GM12878 (cell line): ENCODE measurements around the gene ZNF687. TPM values are rescaled to one million over a fixed set of nuclear protein-coding genes. Genes with fewer than 3 reads are reported as not detected.
A peak's percentile ranks its signal among the peaks of the same experiment; 100 is the strongest.

ENCODE experiments used
- BHLHE40 ChIP-seq, 2 experiments: fragments of 450-650 bp in 1 of 2; IDR thresholded peaks; 2 replicates each; pipeline ENCODE4 v1.6.1; 2011 to 2017; ENCODE audit warnings: low read depth in 2 of 2, borderline replicate concordance in 1 of 2, improper control_type of control experiment in 1 of 2, low read length in 1 of 2, mild to moderate bottlenecking in 1 of 2
- CBFB ChIP-seq: IDR thresholded peaks from 2 replicates; pipeline ENCODE4 v1.6.1; 2016; ENCODE audit warnings: antibody characterized with exemption, low read depth
- CREM ChIP-seq: IDR thresholded peaks from 2 replicates; pipeline ENCODE4 v1.6.1; 2014; ENCODE audit warnings: antibody characterized with exemption, low read depth
- EED ChIP-seq: sonication (generic); IDR thresholded peaks from 2 replicates; pipeline ENCODE4 v1.6.1; 2016; ENCODE audit warnings: antibody characterized with exemption, low read depth
- FOXK2 ChIP-seq: fragments of 450-650 bp; IDR thresholded peaks from 2 replicates; pipeline ENCODE4 v1.6.1; 2017; ENCODE audit warnings: mild to moderate bottlenecking, moderate library complexity
- HDAC2 ChIP-seq: fragments of 200-600 bp; sonication (generic); IDR thresholded peaks from 2 replicates; pipeline ENCODE4 v1.6.1; 2017
- IKZF2 ChIP-seq, 2 experiments: fragments of 450-650 bp; IDR thresholded peaks; 2 replicates each; pipeline ENCODE4 v1.6.1; 2017; ENCODE audit warnings: mild to moderate bottlenecking in 2 of 2, moderate library complexity in 2 of 2
- MAX ChIP-seq: IDR thresholded peaks from 2 replicates; pipeline ENCODE4 v1.6.1; 2012; ENCODE audit warnings: low read depth, low read length, improper control_type of control experiment
- NR2F1 ChIP-seq: fragments of 450-650 bp; conservative IDR thresholded peaks from 2 replicates; pipeline ENCODE4 v1.6.1; 2017; ENCODE audit warnings: mild to moderate bottlenecking
- PAX8 ChIP-seq: fragments of 450-650 bp; IDR thresholded peaks from 2 replicates; pipeline ENCODE4 v1.6.1; 2017; ENCODE audit warnings: mild to moderate bottlenecking, moderate library complexity
- POLR2AphosphoS5 ChIP-seq: IDR thresholded peaks from 2 replicates; pipeline ENCODE4 v1.6.1; 2011; ENCODE audit warnings: mild to moderate bottlenecking, low read length, inconsistent platforms
- RAD51 ChIP-seq: fragments of 450-650 bp; IDR thresholded peaks from 2 replicates; pipeline ENCODE4 v1.6.1; 2016; ENCODE audit warnings: moderate library complexity, mild to moderate bottlenecking, inconsistent platforms
- RBBP5 ChIP-seq: fragments of 200-600 bp; sonication (generic); conservative IDR thresholded peaks from 2 replicates; pipeline ENCODE4 v1.6.1; 2016
- SMAD1 ChIP-seq: fragments of 450-650 bp; IDR thresholded peaks from 2 replicates; pipeline ENCODE4 v1.6.1; 2018; ENCODE audit warnings: mild to moderate bottlenecking, low read depth; ENCODE audit not compliant: partially characterized antibody
- SMC3 ChIP-seq: IDR thresholded peaks from 2 replicates; pipeline ENCODE4 v1.6.1; 2011; ENCODE audit warnings: low read length, improper control_type of control experiment, borderline replicate concordance
- SRF ChIP-seq, 2 experiments: IDR thresholded peaks; 2 replicates each; pipeline ENCODE4 v1.6.1; 2011; ENCODE audit warnings: low read depth in 2 of 2, low read length in 2 of 2, mild to moderate bottlenecking in 1 of 2, moderate library complexity in 1 of 2
- SUZ12 ChIP-seq: fragments of 200-600 bp; sonication (generic); IDR thresholded peaks from one replicate; pipeline ENCODE4 v1.6.1; 2018; ENCODE audit warnings: antibody characterized with exemption, mild to moderate bottlenecking; ENCODE audit not compliant: unreplicated experiment
- YBX1 ChIP-seq: fragments of 450-650 bp; IDR thresholded peaks from 2 replicates; pipeline ENCODE4 v1.6.1; 2016; ENCODE audit warnings: antibody characterized with exemption
- ZBED1 ChIP-seq: IDR thresholded peaks from 2 replicates; pipeline ENCODE4 v1.6.1; 2016; ENCODE audit warnings: borderline replicate concordance
- ZNF207 ChIP-seq: fragments of 450-650 bp; IDR thresholded peaks from 2 replicates; pipeline ENCODE4 v1.6.1; 2014; ENCODE audit warnings: antibody characterized with exemption, mild to moderate bottlenecking, borderline replicate concordance
- polyA plus RNA-seq, 11 experiments: library from polyadenylated mRNA; depleted of rRNA in 4 of 11; unstranded in 6 of 11; stranded (reverse) in 5 of 11; fragments of >200 nt; fragmentation: Nextera tagmentation in 4 of 11; fragmentation: Illumina TruSeq in 1 of 11; extraction: Ambion mirVana in 4 of 11; extraction: Trizol in 1 of 11; gene quantifications; 1 replicate in 1 of 11; 2 replicates in 10 of 11; pipeline versions ENCODE4 v1.2.1 to v1.2.3, GENCODE V29; 2011 to 2016; ENCODE audit warnings: inconsistent platforms in 2 of 11, missing spikeins in 2 of 11, low read depth in 1 of 11
- total RNA-seq, 4 experiments: library from RNA; depleted of rRNA in 3 of 4; stranded (reverse); fragments of >200 nt in 3 of 4; fragmentation: Illumina TruSeq in 1 of 4; extraction: Trizol in 1 of 4; gene quantifications; 2 replicates each; pipeline versions ENCODE4 v1.2.1 to v1.2.3, GENCODE V29; 2013 to 2021
- TF ChIP-seq, protein P1 (sequence below): IDR thresholded peaks from 2 replicates; pipeline ENCODE4 v1.6.1; 2011; ENCODE audit warnings: low read depth, mild to moderate bottlenecking, low read length, moderate library complexity, borderline replicate concordance; ENCODE audit errors: extremely low read depth
- TF ChIP-seq, protein P2 (sequence below): fragments of 450-650 bp; IDR thresholded peaks from 2 replicates; pipeline ENCODE4 v1.6.1; 2017; ENCODE audit warnings: low read depth, mild to moderate bottlenecking, moderate library complexity
- TF ChIP-seq, protein P3 (sequence below): IDR thresholded peaks from 2 replicates; pipeline ENCODE4 v1.6.1; 2011; ENCODE audit warnings: low read depth, low read length, improper control_type of control experiment, borderline replicate concordance
- TF ChIP-seq, protein P4 (sequence below): IDR thresholded peaks from 2 replicates; pipeline ENCODE4 v1.6.1; 2012; ENCODE audit warnings: low read length, inconsistent platforms
- TF ChIP-seq, protein P5 (sequence below): fragments of 450-650 bp; IDR thresholded peaks from 2 replicates; pipeline ENCODE4 v1.6.1; 2016; ENCODE audit warnings: mild to moderate bottlenecking

The ZNF687 gene
- total and polyA plus RNA-seq, 10 of the 15 experiments (the other 5 are each of a cell fraction or from before 2014, with no cell fraction given): 0.08 to 30.9 (median 9.9) TPM

DNA sequence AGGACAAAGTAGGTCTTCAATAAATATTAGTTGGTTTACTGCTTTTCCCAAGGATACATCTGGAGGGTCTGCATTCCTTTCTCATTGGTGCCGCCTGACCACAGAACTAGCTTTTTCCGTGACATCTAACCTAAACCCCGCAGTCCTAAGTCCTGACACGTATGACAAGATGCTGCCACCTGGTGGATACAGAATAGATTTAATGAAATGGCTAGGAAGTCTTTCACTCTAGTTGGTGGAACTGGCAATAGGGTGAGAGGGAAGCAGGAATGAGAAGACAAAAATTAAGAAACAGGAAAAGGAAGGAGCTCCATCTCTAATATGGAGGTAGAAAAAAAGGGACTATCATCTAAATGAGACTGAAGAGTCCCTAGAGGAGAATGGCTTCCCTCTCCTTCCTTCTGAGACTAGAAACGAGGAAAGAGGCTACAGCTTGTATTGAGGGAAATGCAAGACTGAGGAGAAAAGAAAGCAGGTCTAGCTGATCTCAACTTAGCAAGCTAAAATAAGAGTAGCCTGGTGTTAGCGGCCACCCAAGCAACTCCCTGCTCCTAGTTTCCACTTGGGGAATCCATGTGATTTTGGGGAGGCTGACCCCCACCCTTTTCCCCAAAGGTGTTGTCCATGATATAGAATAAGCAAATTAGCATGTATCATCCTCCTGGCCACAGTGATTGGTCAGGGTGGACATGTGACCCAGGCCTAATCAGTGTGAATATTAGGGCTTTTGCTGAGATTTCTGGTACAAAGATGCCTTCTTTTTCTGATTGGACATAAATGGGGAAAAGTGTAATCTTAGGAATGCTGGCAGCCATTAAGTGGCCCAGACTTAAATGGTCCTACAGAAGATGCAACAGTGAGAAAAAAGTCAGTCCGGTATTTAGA is 59.0 kb downstream of the ZNF687 start (continued):
- TF ChIP-seq SUZ12 (no peak), ZNF207 (no peak), HDAC2 (no peak), YBX1 (no peak), ZBED1 (no peak), SMC3 (peak; percentile 78), BHLHE40 (IDR thresholded peaks at IDR 0.05; ENCODE audit: borderline replicate concordance in 1 of 2, low read depth in 2 of 2, low read length in 1 of 2) (0 out of 4 replicates have a peak, but pooled peaks of 1 of the 2 experiments have one; percentile 32), NR2F1 (no peak), SMAD1 (no peak), RAD51 (peak; percentile 67; the same call in 1 of the 2 replicates), CREM (peak; percentile 55; the same call in 1 of the 2 replicates), RBBP5 (no peak), MAX (no peak), FOXK2 (no peak), PAX8 (no peak), POLR2AphosphoS5 (no peak), CBFB (0 out of 2 replicates have a peak, but pooled peaks have one; percentile 31), SRF (IDR thresholded peaks at IDR 0.05; ENCODE audit: low read depth in 2 of 2, low read length in 2 of 2) (no peak), IKZF2 (IDR thresholded peaks at IDR 0.05) (peak in 1 of 2 experiments; percentile 29; a peak in 2 of 4 replicates), EED (no peak)
- TF ChIP-seq, protein P1, sequence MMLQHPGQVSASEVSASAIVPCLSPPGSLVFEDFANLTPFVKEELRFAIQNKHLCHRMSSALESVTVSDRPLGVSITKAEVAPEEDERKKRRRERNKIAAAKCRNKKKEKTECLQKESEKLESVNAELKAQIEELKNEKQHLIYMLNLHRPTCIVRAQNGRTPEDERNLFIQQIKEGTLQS: peak; percentile 19; the same call in 1 of the 2 replicates
- TF ChIP-seq, protein P2, sequence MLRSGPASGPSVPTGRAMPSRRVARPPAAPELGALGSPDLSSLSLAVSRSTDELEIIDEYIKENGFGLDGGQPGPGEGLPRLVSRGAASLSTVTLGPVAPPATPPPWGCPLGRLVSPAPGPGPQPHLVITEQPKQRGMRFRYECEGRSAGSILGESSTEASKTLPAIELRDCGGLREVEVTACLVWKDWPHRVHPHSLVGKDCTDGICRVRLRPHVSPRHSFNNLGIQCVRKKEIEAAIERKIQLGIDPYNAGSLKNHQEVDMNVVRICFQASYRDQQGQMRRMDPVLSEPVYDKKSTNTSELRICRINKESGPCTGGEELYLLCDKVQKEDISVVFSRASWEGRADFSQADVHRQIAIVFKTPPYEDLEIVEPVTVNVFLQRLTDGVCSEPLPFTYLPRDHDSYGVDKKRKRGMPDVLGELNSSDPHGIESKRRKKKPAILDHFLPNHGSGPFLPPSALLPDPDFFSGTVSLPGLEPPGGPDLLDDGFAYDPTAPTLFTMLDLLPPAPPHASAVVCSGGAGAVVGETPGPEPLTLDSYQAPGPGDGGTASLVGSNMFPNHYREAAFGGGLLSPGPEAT: 0 out of 2 replicates have a peak, but pooled peaks have one; percentile 24
- TF ChIP-seq, protein P3, sequence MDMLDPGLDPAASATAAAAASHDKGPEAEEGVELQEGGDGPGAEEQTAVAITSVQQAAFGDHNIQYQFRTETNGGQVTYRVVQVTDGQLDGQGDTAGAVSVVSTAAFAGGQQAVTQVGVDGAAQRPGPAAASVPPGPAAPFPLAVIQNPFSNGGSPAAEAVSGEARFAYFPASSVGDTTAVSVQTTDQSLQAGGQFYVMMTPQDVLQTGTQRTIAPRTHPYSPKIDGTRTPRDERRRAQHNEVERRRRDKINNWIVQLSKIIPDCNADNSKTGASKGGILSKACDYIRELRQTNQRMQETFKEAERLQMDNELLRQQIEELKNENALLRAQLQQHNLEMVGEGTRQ: peak; percentile 56; the same call in 1 of the 2 replicates
- TF ChIP-seq, protein P4, sequence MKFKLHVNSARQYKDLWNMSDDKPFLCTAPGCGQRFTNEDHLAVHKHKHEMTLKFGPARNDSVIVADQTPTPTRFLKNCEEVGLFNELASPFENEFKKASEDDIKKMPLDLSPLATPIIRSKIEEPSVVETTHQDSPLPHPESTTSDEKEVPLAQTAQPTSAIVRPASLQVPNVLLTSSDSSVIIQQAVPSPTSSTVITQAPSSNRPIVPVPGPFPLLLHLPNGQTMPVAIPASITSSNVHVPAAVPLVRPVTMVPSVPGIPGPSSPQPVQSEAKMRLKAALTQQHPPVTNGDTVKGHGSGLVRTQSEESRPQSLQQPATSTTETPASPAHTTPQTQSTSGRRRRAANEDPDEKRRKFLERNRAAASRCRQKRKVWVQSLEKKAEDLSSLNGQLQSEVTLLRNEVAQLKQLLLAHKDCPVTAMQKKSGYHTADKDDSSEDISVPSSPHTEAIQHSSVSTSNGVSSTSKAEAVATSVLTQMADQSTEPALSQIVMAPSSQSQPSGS: peak; percentile 44; the same call in 1 of the 2 replicates
- TF ChIP-seq, protein P5, sequence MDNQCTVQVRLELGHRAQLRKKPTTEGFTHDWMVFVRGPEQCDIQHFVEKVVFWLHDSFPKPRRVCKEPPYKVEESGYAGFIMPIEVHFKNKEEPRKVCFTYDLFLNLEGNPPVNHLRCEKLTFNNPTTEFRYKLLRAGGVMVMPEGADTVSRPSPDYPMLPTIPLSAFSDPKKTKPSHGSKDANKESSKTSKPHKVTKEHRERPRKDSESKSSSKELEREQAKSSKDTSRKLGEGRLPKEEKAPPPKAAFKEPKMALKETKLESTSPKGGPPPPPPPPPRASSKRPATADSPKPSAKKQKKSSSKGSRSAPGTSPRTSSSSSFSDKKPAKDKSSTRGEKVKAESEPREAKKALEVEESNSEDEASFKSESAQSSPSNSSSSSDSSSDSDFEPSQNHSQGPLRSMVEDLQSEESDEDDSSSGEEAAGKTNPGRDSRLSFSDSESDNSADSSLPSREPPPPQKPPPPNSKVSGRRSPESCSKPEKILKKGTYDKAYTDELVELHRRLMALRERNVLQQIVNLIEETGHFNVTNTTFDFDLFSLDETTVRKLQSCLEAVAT: no peak
